Right forelimb (tissue), 1 donor: ENCODE measurements around the gene NKX2-8.
"Not testable (repeated sequence)": the region's sequence is repeated elsewhere in the genome, so short reads cannot be mapped to it uniquely, and the experiment has no call there.

Experiments used
- DNase-seq: peaks from one replicate; pipeline ENCODE4 v3.0.0-alpha.2; 2018

NKX2-8 gene

DNA sequence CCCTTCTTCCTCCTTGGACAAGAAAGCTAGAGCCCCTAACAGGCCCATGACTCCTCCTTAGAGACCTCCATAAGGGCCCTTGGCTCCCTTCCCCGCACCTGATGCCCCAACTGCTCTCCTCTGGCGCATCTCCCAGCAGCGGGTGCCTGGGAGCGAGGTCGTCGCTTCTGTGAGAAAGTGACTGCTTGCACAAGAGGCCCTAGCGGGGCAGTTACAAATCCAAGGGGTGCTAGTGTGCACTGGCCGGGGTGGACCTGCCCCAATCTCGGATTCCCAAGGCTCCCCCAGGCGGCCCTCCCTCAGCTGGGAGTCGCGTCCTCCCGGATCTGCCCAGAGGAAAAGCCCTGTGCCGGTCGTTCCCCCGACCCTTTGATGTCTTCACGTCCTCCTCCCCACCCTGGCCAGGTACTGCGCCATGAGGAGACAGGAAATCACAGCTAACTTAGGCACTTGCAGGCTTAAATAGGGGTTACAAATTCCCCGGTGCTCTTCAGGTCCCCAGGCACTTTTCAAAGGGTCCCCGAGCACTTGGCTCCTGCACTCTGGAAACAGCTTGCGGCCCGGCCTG, 2.8 kb downstream of the NKX2-8 start:
- DNase-seq = no peak

DNA sequence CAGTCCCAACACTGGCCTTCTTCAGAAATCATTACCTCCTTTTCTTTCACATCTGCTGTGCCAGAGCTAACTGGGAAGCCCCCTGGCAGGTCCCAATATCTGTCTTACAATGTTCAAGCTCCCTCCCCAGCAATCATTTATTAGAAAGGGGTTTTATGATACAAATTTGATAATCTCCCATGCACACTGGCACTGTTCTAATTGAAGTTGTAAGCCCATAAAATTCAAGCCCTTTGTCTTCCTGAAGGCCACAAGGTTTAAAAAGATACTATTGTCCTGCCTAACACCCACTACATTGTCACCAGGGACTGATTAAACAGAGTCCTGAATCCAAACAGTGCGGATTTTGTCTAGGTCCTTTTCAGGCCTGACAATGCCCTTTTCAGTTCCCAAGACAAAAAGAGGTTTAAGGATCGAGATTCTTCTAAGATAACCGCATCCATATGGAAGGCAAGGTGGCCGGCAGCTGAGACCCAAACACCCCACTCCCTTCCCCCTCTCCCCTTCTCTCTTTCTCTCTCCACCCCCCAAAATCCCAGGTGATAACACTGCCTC, 3.3 kb downstream of the NKX2-8 start:
- no peak for DNase-seq

- no peak for DNase-seq
Measured at GRCh38 chr14:36570065-36570464, 12.3 kb downstream of the NKX2-8 start.

DNA sequence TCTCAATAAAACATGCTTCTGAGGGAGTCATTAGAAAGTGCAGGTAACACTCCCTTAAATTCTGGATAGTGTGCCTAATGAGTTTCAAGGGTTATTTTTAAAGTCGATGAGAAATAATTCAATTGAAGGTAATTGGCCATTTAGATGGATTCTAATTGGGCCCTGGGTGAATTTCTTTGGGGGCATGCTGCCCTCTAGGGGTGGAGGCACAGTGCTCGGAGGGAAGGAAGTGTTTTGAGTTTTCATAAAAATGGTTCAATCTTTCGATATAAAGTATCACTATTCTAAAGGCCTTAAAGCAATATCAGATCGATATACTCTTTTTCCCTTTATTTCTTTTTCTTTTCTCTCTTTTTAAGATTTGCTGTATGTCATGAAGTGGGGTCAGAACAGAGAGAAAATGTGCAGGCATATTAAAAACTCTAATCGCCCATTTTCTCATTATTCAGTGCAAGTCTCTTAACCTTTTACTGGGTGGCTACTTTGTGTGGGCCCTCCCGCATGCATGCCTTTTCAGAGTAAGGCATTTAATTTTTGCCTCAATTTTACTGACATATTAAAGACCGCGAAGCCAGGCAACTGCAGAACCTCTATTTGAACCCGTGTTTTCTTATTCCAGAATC, 25.5 kb downstream of the NKX2-8 start:
- no peak for DNase-seq

DNA sequence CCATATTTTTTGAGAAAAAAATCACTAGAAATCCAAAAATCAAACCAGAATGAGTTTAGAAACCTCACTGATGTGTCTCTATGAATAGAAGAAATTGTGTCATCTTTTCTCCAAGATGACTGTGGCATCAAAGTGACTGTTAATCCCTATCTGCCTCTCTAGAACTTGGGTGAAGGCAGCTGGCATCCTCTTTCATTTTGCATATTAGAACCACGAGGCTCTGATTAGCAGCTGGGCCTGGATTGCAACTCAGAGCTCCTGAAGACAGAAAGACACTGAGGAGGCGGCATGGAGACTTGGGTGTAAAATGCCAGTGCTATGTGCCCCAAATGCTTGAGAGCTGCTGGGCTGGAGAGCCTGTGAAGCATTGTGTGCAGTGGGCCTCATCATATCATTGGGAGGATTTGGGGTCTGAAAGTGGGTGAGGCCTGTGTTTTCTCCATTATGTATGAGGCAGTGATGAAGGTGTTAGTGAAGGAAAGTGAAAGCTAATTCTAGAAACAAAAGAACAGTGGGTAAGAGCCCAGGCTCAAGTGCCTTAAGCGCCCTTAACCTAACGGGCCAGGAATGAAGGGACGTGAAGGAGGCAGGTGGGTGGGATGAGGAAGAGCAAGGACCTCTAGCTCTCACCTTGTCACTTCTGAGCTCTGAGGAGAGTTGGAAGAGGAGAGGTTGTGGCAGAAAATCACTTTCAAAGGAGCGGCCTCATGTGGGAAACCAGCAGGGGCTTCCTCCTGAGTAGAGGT, 26.2 kb downstream of the NKX2-8 start:
- DNase-seq = no peak

- no peak for DNase-seq
Measured at GRCh38 chr14:36553656-36554260, 28.7 kb downstream of the NKX2-8 start.

DNA sequence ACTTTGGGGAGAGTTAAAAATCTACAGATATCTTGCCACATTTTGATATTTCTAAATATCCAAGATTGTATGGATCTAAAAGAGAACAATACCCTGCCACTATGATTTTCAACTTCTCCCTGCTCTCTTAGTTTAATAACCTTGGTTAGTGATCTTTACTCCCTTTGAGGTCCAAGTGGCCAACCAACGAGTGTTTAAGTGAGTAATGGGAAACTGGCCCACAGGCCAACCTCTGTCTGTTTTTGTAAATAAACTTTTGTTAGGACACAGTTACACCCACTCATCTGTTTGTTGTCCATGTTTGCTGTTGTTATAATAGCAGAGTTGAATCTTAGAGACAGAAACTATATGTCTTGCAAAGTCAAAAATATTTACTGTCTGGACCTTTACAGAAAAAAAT, 31.5 kb downstream of the NKX2-8 start:
- DNase-seq = no peak

GRCh38 chr14:36544280-36544679, 38.1 kb downstream of the NKX2-8 start:
- not testable (repeated sequence) for DNase-seq

GRCh38 chr14:36538051-36538450, 44.4 kb downstream of the NKX2-8 start:
- no peak for DNase-seq
